Activated naive CD4-positive, alpha-beta T cell treated with anti-CD3 and anti-CD28 coated beads, Interleukin-2, amount 50 U/mL, for 16 hours (primary cell): ENCODE data around the gene SRGAP2C.
"Not testable (repeated sequence)": the region's sequence is repeated elsewhere in the genome, so short reads cannot be mapped to it uniquely, and the experiment has no call there.

ENCODE experiments used
- DNase-seq: peaks from one replicate; pipeline ENCODE4 v3.0.0-alpha.2; 2020

Gene SRGAP2C

DNA sequence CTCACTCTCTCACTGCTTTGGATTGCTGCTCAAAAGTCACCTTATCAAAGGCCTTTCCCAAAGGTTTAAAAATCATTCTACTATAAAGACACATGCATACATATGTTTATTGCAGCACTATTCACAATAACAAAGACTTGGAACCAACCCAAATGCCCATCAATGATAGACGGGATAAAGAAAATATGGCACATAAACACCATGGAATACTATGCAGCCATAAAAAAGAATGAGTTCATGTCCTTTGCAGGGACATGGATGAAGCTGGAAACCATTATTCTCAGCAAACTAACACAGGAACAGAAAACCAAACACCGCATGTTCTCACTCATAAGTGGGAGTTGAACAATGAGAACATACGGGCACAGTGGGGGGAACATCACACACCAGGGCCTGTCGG, 45.9 kb downstream of the SRGAP2C start:
- not testable (repeated sequence) for DNase-seq

DNA sequence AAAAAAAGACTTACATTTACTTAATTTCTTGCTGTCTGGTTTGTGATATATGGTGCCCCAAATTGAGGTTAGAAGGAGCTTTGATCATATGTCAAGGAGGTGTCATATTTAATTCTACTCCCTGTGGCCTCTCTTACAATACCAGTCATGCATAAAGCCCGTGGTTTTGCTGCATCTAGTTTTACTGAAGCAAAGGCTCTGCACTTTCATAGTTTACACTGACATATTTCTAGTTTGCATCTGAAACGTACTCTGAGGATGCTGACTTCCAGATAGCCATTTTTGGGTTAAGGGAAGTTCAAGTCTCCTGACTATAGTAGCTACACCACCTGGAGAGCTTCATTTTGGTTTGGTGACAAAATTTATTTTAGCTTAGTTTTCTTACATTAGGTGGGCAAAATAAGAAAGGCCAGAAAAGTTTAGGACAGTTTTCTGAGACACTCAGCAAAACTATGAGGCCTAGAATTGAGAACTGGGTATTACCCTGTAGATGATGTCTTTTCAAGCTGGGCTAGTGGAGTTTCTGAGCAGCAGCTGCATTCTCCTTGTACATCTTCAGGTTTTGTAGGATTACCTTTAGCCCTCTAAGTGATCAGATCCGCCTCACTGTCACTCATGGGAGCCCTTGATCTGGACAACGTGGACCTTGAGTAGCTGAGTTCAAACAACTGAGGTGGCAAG, 47.8 kb downstream of the SRGAP2C start:
- not testable (repeated sequence) for DNase-seq

DNA sequence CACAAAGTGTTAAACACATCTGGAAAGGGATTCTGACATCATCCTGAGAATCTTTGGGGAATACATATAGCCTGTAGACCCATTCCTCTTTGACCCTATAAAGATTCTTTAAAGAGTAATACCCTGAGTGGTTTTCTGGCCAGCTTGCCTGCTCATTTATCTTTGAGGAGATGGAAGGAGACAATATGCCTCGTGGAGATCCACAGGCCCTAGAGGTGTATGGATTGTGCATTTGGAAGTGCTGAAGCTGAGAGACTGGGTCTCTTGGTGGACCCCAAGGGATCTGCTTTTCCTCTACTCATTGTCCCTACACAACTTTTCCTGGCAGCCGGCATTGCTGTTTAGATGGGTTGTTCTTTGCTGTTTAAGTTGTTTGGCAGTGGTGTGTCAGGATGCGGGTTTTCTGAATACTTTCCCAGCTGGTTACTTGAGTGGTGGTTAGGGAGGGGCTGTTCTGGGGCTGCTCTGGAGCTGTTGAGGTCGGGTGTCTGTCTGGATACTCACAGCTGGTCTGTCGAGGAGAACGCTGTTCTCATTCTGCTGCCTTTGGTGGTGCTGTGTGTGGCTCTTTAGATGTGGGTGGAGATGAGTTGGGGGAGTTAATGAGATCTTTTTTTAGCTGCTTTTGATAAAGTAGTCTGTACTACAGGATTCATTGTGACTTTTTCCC, 49.5 kb downstream of the SRGAP2C start:
- DNase-seq, result not testable (repeated sequence)

DNA sequence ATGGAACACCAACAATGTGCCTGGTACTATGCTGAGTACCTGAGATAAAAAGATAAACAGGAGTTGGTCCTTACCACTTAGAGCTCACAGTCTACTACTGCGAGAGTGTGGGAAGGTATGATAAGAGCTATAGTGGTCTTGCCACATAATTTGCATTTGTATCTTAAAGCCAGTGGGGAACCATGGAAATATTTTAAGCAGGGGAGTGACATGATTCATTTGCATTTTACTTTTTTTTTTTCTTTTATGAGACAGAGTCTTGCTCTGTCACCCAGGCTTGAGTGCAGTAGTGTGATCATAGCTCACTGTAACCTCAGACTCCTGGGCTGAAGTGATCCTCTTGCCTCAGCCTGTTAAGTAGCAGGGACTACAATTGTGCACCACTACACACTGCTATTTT, 53.6 kb downstream of the SRGAP2C start:
- DNase-seq, result not testable (repeated sequence)

DNA sequence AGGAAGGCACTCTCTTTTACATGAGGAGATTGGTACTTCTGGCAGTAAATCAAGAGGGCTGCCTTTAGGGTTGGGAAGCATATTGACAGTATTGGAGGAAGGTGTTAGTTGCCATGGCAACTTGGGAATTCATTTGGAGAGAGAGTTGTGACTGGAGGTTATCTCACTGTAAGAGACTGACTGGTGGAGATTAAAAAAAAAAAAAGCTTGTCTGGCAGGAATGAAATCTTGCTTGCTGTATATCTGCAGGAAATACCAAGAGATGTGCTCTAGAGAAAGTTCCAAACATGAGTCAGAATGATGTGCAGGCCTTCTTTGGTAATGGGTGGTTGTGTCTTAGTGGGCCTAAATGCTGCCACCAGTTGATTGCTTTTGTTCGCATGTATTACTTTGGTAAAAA, 59.1 kb downstream of the SRGAP2C start:
- not testable (repeated sequence) for DNase-seq

DNA sequence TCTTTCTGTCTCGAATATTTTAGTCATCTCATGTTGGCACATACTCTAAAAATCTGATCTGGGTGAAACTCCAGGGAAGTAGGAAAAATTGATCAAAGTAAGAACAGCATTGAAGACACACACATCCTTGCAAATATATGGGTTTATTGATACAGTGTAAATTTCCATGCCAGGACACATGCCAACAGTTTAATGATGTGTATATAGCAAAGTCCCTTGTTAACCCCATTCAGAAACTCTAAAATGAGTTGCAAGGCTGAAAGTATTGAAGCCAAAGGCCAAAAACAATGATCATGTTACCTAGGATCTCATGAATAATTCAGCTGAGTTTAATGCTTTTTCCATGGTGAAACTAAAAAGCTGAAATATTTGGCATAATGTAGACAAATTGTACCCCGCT, 61.6 kb downstream of the SRGAP2C start:
- not testable (repeated sequence) for DNase-seq

DNA sequence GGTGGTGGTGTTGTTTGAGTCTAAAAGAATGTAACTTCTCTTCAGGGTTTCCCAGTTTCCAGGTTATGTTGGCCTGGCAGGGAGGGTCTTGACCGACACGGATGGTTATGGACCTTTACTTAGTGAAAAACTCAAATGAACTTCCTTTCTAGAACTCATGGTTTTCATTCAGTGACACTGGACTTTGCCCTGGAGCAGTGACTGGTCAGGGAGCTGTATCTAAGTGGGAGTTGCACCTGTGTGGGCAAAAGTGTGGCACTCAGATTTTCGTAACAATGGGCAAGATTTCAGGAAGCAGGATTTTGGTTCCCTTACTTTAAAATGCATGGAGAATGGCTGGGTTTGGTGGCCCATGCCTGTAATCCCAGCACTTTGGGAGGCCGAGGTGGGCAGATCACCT, 67.9 kb downstream of the SRGAP2C start:
- DNase-seq, result not testable (repeated sequence)

DNA sequence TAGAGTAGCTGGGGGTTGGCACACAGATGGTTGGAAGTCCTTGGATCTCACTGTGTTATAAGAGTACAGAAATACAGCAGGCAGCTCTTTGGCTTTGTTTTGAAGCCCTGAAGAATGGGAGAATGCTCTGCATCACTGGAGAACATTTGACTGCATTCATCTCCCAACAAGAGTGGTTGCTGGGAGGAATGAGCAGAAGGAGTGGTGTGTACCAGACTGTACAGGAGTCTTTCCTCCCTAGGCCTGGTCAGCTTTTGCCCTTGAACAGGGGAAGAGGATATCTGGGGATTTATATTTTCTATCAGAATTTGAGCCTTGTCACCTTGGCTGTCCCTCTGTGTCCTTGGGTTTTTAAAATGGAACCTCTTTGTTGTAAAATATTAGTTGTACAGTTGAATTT, 69.8 kb downstream of the SRGAP2C start:
- not testable (repeated sequence) for DNase-seq

DNA sequence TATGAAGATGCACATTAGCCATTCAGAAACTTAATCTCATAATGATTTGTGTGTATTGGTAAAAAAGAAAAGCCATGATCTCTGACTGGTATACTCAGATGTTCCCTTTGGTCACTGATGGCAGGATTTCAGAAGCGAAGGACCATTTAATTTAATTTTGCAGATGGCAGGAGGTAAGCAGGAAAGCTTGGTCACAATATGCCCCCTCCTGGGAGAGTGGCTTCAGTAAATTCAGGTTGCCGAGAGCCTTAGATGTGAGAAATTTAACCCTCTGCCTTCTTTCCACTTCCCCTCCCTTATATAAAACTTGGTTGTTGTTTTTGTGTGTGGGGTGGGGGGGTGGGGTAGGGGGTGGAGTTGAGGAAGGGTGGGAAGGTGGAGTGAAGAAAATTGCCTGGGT, 72.9 kb downstream of the SRGAP2C start:
- not testable (repeated sequence) for DNase-seq

DNA sequence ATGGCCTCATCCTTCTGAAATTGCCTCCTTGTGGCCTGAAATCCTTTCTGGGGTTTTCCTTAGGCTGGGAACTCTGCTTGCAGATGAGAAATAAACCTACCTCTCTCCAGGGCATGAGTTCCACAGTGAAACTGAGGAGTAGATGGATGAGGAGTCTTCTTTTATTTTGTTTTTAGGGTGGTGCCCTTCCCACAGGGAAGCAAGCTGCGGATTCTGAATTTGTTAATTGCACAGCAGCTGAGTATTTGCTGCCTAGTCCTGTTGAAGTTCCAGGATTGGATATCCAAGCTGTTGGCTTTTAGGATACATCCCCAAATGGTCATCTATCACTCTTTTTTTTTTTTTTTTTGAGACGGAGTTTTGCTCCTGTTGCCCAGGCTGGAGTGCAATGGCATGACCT, 73.4 kb downstream of the SRGAP2C start:
- not testable (repeated sequence) for DNase-seq

DNA sequence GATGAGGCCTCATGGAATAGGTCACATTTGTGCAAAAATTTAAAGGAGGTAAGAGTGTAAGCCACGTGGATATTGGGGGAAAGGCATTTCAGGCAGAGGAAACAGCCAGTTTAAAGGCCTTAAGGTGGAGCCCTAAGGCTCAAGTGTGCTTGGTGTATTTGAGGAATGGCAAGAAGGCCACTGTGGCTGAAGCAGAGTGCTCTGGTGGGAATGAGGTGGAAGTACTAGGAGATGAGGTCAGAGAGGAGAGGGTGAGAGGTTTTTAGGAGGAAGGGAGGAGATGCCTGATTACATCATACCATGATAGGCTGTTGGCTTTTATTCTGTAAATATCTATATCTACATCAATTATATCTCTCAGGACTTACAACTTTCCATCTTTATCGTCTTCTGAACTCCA, 75.4 kb downstream of the SRGAP2C start:
- DNase-seq, result not testable (repeated sequence)

DNA sequence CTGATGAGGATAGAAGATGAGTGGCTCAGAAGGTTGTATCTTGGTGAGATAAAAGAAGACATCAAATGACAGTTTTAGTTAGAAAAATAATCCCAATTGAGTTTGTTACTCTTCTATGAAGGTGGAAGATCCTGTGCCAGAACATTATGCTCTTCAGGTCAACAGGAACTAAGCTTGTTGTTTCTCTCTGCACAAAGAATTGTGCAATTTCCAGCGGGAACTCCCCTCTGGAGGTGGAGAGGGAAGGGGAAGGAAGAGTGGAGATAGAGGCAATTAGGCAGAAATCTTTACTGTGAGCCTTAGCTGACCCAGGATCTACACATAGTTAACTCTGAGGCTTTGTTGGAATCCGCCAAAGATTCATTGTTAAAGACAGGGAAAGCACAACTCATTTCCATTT, 77.4 kb downstream of the SRGAP2C start:
- DNase-seq, result not testable (repeated sequence)

DNA sequence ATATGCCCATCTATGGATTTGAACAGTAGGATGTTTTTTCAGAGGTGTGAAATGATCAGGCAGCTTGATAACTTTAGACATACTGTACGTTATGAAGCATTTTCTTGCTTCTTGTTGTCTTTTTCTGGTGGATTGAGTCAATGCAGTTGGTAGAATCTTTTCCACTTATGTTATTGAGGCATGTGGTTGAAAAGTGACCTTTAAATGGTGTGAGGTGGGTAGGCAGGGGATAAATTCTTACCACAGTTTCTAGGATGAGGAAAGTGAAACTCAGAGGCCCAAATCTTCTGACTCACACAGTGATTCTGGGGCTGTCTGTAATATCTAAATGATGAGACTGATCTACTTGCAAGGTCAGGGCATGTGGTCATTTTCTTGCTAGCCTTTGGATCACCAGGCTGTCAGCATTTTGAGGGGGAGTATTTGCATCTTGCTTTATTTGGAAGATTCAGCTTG, 79.0 kb downstream of the SRGAP2C start:
- DNase-seq, result not testable (repeated sequence)

DNA sequence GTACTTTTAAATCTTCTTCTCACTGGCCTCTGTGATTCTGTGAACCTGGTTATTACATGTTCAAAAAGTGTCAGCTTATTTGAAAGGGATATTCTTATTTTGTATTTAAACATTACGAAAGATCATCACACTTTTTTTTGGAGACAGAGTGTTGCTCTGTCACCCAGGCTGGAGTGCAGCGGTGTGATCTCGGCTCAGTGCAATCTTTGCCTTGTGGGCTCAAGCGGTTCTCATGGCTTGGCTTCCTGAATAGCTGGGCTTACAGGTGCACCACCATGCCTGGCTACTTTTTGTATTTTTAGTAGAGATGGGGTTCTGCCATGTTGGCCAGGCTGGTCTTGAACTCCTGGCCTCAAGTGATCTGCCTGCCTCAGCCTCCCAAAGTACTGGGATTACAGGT, 82.3 kb downstream of the SRGAP2C start:
- not testable (repeated sequence) for DNase-seq

DNA sequence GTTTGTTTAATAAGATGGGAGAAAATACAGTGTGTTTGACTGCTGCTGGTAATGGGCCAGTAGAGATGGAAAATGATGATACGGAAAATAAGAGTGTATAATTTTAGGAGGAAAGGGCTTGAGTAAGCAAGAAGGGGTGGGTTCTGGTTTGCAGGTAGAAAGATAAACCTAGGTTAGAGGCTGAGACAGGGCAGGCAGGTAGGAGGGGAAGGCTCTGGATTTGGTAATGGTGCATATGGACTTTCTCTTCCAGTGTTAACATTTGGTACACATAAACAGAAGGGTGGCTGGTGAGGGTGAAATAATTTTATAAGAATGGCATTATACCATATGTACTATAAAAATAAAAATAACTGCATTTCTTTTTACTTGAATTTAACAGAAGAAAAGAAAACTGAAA, 84.5 kb downstream of the SRGAP2C start:
- not testable (repeated sequence) for DNase-seq

DNA sequence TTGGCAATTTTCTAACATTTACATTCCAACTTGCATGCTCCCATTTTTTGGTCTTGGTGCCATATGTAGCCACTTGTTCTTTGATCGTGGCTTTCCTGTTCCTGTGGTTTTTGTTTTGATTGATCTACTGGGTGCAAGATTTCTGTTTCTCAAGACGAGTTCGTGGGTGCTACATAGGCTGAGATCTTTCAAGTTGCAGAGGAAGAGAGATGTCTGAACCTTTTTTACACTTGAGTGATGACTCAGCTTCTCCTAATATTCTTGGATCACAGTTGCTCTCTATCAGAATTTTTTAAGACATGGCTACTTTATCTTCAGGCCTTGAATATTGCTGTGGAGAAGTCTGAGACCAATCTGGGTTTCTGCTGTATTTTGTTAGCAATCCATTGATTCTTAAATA, 85.2 kb downstream of the SRGAP2C start:
- DNase-seq, result not testable (repeated sequence)

DNA sequence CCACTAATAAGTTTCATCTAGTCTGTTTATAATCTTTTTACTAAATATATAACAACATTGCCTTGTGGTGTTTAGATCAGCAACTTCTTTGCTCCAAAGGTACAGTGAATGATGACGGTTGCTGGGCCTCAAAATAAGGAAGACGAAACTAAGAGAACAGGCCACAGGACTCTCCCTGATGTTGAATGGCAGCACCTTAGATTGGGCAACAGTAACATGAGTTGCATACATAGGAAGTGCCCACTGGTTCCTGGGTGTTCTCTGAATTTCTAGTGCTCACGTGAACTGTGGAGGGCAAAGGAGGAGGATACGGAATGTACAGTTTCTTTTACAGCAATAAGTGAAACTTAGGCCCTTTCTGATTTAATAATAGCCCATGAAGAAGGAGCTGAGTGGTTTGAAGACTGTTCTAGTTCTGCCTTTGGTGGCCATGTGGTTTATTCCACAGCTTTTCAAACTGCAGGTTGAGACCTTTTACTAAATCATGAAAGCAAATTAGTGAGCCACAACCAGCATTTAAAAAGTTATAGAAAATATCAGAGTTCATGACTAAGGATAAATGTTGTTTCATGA, 86.5 kb downstream of the SRGAP2C start:
- not testable (repeated sequence) for DNase-seq

DNA sequence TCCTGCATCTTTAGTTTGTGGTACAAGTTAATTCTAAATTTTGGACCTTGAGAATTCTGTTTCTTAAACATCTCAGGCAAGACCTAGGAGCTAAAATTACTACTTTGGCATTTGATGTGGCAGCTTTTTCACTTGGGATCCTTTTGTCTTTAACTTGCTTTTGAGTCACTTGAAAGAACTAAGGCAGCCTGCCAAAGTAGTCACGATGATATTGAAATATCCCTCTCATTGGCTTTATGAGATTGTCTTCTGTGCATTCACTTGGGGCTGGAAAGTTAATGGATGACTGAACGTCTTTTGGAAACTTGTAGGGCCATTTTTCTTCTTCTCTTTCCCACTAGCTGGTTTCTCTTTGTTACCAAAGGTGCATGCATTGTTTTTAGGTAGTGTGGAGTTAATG, 90.7 kb downstream of the SRGAP2C start:
- DNase-seq, result not testable (repeated sequence)

DNA sequence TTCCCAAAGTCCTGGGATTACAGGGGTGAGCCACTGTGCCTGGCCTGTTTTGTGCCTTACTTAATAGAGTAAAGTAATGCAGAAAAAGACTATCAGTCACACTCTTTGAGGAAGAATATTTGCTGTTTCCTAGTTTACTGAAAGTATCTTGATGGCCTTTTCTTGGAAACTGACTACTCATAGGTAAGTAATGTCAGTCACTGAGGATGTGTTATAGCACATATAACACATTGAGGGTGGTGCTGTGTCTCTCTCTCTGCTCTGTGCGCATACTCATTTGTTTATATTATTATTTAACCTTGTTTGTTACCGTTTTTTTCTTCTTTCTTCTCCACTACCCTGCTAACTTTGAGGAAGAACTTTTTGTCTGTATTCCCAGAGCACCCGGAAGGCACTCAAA, 93.4 kb downstream of the SRGAP2C start:
- DNase-seq, result not testable (repeated sequence)

DNA sequence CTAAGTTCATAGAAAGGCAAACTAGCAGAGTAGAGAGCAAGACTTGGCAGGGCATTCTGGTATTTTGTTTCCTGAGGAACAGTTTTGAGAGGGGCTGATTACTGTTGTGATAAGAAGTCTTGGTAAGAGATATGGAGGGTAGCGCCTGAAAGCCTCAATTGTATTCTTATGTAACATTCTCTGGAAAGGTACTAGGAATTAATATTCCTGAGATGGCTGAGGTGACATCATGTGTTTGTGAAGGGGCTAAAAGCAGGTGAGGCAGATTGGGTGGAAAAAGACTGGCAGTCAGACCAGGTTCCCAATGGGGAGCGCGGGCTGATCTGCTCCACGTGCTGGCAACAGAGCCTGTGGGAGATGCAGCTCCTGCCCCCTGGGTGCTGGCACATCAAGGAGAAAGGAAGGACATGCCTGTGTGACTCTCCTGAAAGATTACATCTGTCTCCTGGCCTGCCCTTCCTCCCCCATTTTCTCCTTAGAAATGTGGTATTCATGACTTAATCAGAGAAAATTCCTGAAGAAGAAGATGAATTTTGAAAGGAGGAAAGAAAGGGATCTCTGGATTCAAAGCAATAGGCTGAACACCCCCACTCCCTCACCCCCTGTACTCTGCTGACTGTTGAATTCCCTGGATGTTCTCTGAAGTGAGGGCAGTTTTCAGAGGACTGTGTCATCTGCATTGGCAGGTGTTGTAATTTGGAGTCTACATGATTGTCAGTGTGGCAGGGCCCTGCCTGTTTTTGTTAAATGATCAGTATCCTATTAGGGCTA, 94.2 kb downstream of the SRGAP2C start:
- not testable (repeated sequence) for DNase-seq

DNA sequence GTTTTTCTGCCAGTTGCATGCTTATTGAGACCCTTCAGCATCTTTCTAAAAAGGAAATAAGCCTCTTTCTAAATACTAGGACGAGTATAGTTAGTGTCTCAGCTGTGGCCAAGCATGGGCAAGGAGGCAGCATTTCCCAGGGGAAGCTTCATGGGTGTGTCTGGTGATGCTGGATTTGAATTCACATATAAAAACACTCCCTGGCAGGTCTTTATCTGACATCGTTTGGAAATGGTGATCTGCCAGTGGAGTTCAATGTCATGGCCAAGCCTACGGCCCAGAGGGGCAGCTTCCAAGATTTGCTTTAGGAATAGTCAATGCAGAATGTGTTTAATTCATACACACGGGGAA, 94.7 kb downstream of the SRGAP2C start:
- not testable (repeated sequence) for DNase-seq

DNA sequence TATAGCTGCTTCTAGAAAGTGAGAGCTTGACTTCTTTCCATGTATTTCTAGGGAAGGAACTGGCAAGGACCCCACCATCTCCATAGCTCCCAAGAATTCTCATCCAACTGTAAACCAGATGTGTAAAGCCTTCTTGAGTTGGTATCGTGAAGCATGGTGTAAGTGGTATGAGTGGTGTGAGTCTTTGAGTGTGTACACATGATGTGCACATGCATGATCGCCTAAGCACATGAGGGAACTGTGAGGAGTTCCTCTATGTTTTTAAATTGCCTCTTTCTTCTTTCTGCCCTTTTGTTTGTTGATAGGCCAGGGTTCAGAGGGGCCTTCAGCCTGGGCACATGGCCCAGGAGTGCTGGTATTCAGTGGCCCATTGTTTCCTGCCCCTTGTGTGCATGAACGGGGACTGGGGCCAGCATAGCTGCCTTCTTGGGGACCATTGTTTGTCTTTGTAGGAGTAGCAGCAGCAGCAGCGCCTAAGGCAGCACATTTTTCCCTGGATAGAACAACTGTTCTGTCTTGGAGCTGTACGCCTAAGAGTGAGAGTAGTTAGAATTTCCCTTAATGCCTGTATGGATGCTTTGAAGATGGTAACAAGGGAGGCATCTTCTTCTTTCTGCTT, 96.0 kb downstream of the SRGAP2C start:
- DNase-seq, result not testable (repeated sequence)

DNA sequence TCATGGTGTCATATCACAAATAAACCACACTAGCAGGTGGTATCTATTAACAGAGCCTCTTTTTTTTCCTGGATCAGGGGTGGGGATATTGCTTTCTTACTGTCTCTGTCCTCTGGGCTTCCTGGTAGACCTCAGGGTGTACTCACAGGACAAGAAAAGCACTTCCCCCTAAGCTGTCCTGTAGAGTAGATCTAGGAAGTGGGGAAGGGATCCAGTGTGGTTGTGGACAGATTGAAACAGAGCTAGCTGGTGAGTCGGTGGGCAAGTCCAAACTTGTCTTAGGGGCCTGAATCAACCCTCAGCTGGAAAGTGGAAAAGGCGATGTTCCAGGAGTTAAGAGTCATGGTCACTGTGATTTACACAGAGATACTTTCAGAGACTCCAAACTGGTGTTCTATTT, 96.7 kb downstream of the SRGAP2C start:
- DNase-seq, result not testable (repeated sequence)
